NCI-H2107 (cell line): ENCODE data around the gene AMPH.
"Not testable (repeated sequence)": the region's sequence is repeated elsewhere in the genome, so short reads cannot be mapped to it uniquely, and the experiment has no call there.

ENCODE experiments used
- DNase-seq: peaks from one replicate; lab custom pipeline; 2025; lab: John Stamatoyannopoulos, UW

AMPH gene

DNA sequence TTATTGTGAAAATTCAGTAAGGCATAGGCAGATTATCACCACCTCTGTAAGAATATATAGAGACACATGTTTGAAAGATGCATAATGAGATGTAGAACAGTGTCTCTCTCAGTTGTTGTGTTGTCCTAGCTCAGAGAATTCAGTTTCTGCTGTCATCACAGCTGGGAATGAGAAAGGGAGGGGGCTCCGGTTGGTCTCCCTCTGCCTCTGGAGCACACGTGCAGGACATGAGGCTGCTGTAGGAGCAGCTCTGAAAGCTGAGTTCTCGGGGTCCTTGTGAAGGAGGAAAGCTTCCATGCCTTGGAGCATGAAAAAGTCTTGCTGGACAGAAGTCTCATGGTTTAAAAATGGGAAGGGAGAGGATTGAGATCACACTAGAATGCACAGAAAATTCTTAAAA lies 280.4 kb downstream of the AMPH start:
- DNase-seq = not testable (repeated sequence)

- DNase-seq = not testable (repeated sequence)
Observed at GRCh38 chr7:38349869-38350583, 281.1 kb downstream of the AMPH start.

DNA sequence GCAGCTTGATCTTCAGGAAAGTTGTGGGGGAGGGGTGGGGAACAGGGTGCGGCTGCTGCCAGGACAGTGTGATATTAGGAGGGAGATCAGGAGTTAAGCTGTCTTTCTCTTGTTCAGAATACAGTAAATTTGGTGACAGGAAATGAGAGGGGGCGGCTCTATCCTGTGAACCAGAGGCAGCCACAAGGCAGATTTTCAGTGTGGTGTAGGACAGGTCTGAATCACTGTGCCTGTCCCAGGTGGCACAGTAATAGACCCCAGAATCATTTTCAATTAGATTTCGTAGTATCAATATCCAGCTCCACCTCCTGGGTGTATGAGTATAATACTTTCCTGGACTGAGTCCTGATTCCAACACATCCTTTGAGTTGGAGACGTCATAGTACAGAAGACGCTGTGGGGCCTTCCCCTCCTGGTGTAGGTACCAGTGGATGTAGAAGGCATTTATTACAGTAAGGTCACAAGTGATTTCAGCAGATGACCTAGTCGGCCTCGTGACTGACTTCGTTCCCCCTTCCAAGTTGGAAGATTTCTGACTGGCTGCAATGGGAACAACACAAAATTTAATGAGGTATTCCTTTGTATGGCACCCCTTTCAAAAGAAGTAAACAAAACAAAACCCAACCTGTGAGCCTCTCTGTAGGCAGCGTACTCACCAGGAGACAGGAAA lies 281.9 kb downstream of the AMPH start:
- not testable (repeated sequence) for DNase-seq

- peak; percentile 18 for DNase-seq
Observed at GRCh38 chr7:38345299-38346172, 285.6 kb downstream of the AMPH start.

- DNase-seq = not testable (repeated sequence)
Observed at GRCh38 chr7:38344741-38345140, 286.4 kb downstream of the AMPH start.

GRCh38 chr7:38342135-38342534 lies 289.0 kb downstream of the AMPH start:
- not testable (repeated sequence) for DNase-seq

GRCh38 chr7:38341172-38341705 lies 289.9 kb downstream of the AMPH start:
- DNase-seq = not testable (repeated sequence)

DNA sequence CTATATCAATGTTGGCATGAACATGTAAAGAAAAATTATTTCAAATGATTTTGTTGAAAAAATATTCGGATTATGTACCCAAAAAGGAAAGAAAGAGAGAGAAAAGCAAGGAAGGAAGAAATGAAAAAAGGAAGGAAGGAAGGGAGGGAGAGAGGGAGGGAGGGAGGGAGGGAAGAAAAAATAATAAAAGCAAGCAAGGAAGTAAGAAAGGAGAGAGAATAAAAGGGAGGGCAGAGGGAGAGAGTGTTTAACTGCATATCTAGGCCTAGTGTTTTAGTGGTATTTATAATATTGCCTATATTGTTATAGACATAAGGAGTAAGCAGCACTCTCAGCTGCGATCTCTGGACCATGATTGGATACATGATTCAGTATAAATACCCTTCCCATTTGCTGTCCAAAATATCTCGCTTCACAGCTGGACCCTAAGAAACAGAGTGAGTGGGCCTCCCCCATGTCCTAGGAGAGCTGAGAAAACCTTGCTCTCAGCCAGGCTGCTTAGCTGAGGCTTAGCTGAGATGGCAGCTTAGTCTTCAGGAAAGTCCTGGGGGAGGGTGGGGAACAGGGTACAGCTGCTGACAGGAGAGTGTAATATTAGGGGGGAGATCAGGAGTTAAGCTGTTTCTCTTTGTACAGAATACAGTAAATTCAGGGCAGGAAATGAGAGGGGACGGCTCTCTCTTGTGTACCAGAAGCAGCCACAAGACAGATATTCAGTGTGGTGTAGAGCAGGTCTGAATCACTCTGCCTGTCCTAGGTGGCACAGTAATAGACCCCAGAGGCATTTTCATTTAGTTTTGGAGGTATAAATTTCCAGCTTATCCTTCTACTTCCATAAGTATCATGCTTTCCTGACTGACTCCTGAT lies 291.0 kb downstream of the AMPH start:
- no peak for DNase-seq

DNA sequence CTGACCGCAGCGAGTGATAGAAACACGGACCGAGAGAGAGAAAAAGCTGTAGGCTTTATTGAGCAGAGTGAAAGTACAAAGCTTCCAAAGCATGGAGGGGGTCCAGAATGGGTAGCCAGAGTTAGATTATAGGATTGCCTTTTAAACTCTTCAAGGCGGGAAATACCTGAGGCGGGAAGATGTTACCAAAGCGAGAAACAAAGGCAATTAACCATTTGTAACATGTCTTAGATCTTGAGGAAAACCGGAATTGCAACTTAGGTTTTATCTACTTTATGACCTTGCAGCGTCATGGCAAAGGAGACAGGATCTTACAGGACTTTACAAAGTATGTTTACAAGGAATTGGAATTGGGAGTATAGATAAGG lies 295.0 kb downstream of the AMPH start:
- not testable (repeated sequence) for DNase-seq

- peak; percentile 79 for DNase-seq
Observed at GRCh38 chr7:38335492-38336147, 295.6 kb downstream of the AMPH start.

DNA sequence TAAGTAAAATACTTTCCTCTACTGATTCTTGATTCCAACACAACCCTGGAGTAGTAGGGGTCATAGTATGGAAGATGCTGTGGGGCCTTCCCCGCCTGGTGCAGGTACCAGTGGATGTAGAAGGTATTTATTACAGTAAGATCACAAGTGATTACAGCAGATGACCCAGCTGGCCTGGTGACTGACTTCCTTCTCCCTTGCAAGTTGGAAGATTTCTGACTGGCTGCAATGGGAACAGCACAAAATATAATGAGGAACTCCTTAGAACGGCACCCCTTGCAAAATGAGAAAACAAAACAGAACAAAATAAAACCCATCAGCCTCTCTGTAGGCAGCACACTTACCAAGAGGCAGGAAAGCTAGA lies 296.1 kb downstream of the AMPH start:
- DNase-seq = no peak

GRCh38 chr7:38334163-38334562 lies 297.0 kb downstream of the AMPH start:
- no peak for DNase-seq
